H9 (cell line): ENCODE measurements around the gene UNK. TPM values are rescaled to one million over a fixed set of nuclear protein-coding genes. Genes with fewer than 3 reads are reported as not detected.

ENCODE experiments used
- DNase-seq: peaks from one replicate; pipeline ENCODE4 v3.0.0-alpha.2; 2017
- H2AFZ ChIP-seq: one replicate; pipeline ENCODE4 v1.6.1; 2013; ENCODE audit warnings: mild to moderate bottlenecking, low read length, control low read depth, moderate library complexity
- H2AK5ac ChIP-seq: 2 replicates; pipeline ENCODE4 v1.6.1; 2013; ENCODE audit warnings: low read length, control low read depth, mixed read lengths; ENCODE audit not compliant: insufficient read length
- H2BK120ac ChIP-seq: one replicate; pipeline ENCODE4 v1.6.1; 2013; ENCODE audit warnings: low read depth, mild to moderate bottlenecking, low read length, control low read depth, inconsistent platforms; ENCODE audit not compliant: poor library complexity, severe bottlenecking
- H2BK12ac ChIP-seq: 2 replicates; pipeline ENCODE4 v1.6.1; 2013; ENCODE audit warnings: low read length, control low read depth, mixed read lengths, low read depth; ENCODE audit not compliant: insufficient read length
- H2BK15ac ChIP-seq: 2 replicates; pipeline ENCODE4 v1.6.1; 2013; ENCODE audit warnings: low read depth, low read length, control low read depth
- H2BK20ac ChIP-seq: one replicate; pipeline ENCODE4 v1.6.1; 2013; ENCODE audit warnings: low read depth, mild to moderate bottlenecking, low read length, control low read depth, inconsistent platforms; ENCODE audit not compliant: poor library complexity, severe bottlenecking
- H2BK5ac ChIP-seq: 2 replicates; pipeline ENCODE4 v1.6.1; 2013; ENCODE audit warnings: low read length, control low read depth, mixed read lengths; ENCODE audit not compliant: insufficient read length
- H3K14ac ChIP-seq: 2 replicates; pipeline ENCODE4 v1.6.1; 2013; ENCODE audit warnings: low read length, control low read depth; ENCODE audit not compliant: insufficient read depth
- H3K18ac ChIP-seq: 2 replicates; pipeline ENCODE4 v1.6.1; 2013; ENCODE audit warnings: low read depth, mild to moderate bottlenecking, mixed read lengths, low read length, control low read depth; ENCODE audit not compliant: insufficient read length
- H3K23ac ChIP-seq: 2 replicates; pipeline ENCODE4 v1.6.1; 2013; ENCODE audit warnings: low read length, control low read depth, mixed read lengths, low read depth; ENCODE audit not compliant: insufficient read length
- H3K23me2 ChIP-seq: 2 replicates; pipeline ENCODE4 v1.6.1; 2013; ENCODE audit warnings: low read depth, mild to moderate bottlenecking, mixed read lengths, low read length, control low read depth; ENCODE audit not compliant: insufficient read length, poor library complexity, severe bottlenecking
- H3K27ac ChIP-seq: 2 replicates; pipeline ENCODE4 v1.5.1; 2013; ENCODE audit warnings: low read length, control low read depth, mixed read lengths, low read depth; ENCODE audit not compliant: insufficient read length
- H3K27me3 ChIP-seq: 2 replicates; pipeline ENCODE4 v1.6.1; 2013; ENCODE audit warnings: low read length, control low read depth, inconsistent platforms; ENCODE audit not compliant: insufficient read depth
- H3K4ac ChIP-seq: 2 replicates; pipeline ENCODE4 v1.6.1; 2013; ENCODE audit warnings: low read depth, mild to moderate bottlenecking, control low read depth, inconsistent platforms, low read length, moderate library complexity
- H3K4me1 ChIP-seq: 2 replicates; pipeline ENCODE4 v1.6.1; 2013; ENCODE audit warnings: low read length, control low read depth, inconsistent platforms; ENCODE audit not compliant: insufficient read depth
- H3K4me2 ChIP-seq: 2 replicates; pipeline ENCODE4 v1.6.1; 2013; ENCODE audit warnings: low read length, control low read depth, mixed read lengths; ENCODE audit not compliant: insufficient read length, insufficient read depth
- H3K56ac ChIP-seq: 2 replicates; pipeline ENCODE4 v1.6.1; 2013; ENCODE audit warnings: low read depth, mild to moderate bottlenecking, mixed read lengths, low read length, control low read depth; ENCODE audit not compliant: insufficient read length
- H3K79me1 ChIP-seq: 2 replicates; pipeline ENCODE4 v1.6.1; 2013; ENCODE audit warnings: low read depth, mild to moderate bottlenecking, moderate library complexity, low read length, control low read depth, inconsistent platforms; ENCODE audit not compliant: insufficient read depth, poor library complexity, severe bottlenecking
- H3K79me2 ChIP-seq: 2 replicates; pipeline ENCODE4 v1.6.1; 2013; ENCODE audit warnings: low read length, control low read depth, inconsistent platforms; ENCODE audit not compliant: insufficient read depth
- H3K9ac ChIP-seq: 2 replicates; pipeline ENCODE4 v1.6.1; 2013; ENCODE audit warnings: low read length, control low read depth, mixed read lengths; ENCODE audit not compliant: insufficient read length; ENCODE audit errors: extremely low read depth
- H3K9me3 ChIP-seq: one replicate; pipeline ENCODE4 v1.6.1; 2013; ENCODE audit warnings: low read depth, low read length, inconsistent platforms; ENCODE audit not compliant: control insufficient read depth
- H3T11ph ChIP-seq: one replicate; pipeline ENCODE4 v1.6.1; 2013; ENCODE audit warnings: mild to moderate bottlenecking, low read length, control low read depth, inconsistent platforms
- H4K20me1 ChIP-seq: one replicate; pipeline ENCODE4 v1.6.1; 2013; ENCODE audit not compliant: control insufficient read depth, insufficient read length, insufficient read depth
- H4K5ac ChIP-seq: 2 replicates; pipeline ENCODE4 v1.6.1; 2013; ENCODE audit warnings: low read depth, mild to moderate bottlenecking, mixed read lengths, low read length, control low read depth; ENCODE audit not compliant: insufficient read length
- H4K8ac ChIP-seq: replicated peaks from 2 replicates; pipeline ENCODE4 v1.6.1; 2013; ENCODE audit warnings: low read length, control low read depth, mixed read lengths, low read depth; ENCODE audit not compliant: insufficient read length
- H4K91ac ChIP-seq: 2 replicates; pipeline ENCODE4 v1.6.1; 2013; ENCODE audit warnings: low read depth, mild to moderate bottlenecking, moderate library complexity, mixed read lengths, low read length, control low read depth; ENCODE audit not compliant: insufficient read length
- H3K27ac Mint-ChIP-seq, 3 experiments: 2 replicates in 2 of 3; 3 replicates in 1 of 3; pipeline ENCODE4 v1.8.0; 2020 to 2021; ENCODE audit warnings: mixed read lengths in 3 of 3, mild to moderate bottlenecking in 1 of 3, moderate library complexity in 1 of 3
- H3K27me3 Mint-ChIP-seq: 2 replicates; pipeline ENCODE4 v1.8.0; 2021; ENCODE audit warnings: low read depth, mild to moderate bottlenecking, moderate library complexity, mixed read lengths
- H3K36me3 Mint-ChIP-seq, 3 experiments: 2 replicates in 2 of 3; 3 replicates in 1 of 3; pipeline ENCODE4 v1.8.0; 2020 to 2021; ENCODE audit warnings: low read depth in 3 of 3, mixed read lengths in 3 of 3; ENCODE audit not compliant: insufficient read depth in 1 of 3
- H3K4me1 Mint-ChIP-seq, 2 experiments: 2 replicates each; pipeline ENCODE4 v1.8.0; 2020; ENCODE audit warnings: mixed read lengths in 2 of 2
- H3K4me3 Mint-ChIP-seq, 2 experiments: 2 replicates in 1 of 2; 3 replicates in 1 of 2; pipeline ENCODE4 v1.8.0; 2020 to 2021; ENCODE audit warnings: mild to moderate bottlenecking in 2 of 2, mixed read lengths in 2 of 2, moderate library complexity in 1 of 2
- H3K9me3 Mint-ChIP-seq, 2 experiments: 2 replicates in 1 of 2; 3 replicates in 1 of 2; pipeline ENCODE4 v1.8.0; 2020; ENCODE audit warnings: mild to moderate bottlenecking in 2 of 2, mixed read lengths in 2 of 2, moderate library complexity in 1 of 2
- CTCF ChIP-seq: fragments of 200-600 bp; sonication (generic); conservative IDR thresholded peaks from 3 replicates; pipeline ENCODE4 v1.8.0; 2021; ENCODE audit warnings: antibody characterized with exemption, mild to moderate bottlenecking
- WGBS: extraction: QIAGEN DNeasy Blood & Tissue Kit; methylation state at CpG from one replicate; pipeline ENCODE4 v1.1.7; 2013; ENCODE audit warnings: missing lambda C conversion rate, low lambda C conversion rate, mixed read lengths; ENCODE audit not compliant: insufficient read length; ENCODE audit errors: extremely low coverage; 5-methylcytosine and 5-hydroxymethylcytosine counted together
- total RNA-seq: library from RNA; stranded (reverse); gene quantifications from 2 replicates; pipeline ENCODE4 v1.2.1, GENCODE V29; 2021

Gene UNK
- total RNA-seq, 1 experiment from 2014 or later, result 36.4 TPM

GRCh38 chr17:75843577-75844529, 59.2 kb downstream of the UNK start, which contains the start of gene UNC13D:
Gene UNC13D (minus strand): TSS chr17:75844404. CDS start chr17:75844337, 67 bp downstream.
- H3K4me1 ChIP-seq, result no peaks in the 10 kb centered on the region
- H2BK12ac ChIP-seq, result no peak within 1 kb of the TSS
- Mint-ChIP-seq H3K27me3 (no peaks in the 10 kb centered on the region), H3K36me3 (peaks cover 15 to 35% (median 33%) of the 10 kb centered on the region in 3 experiments), H3K27ac (peak within 1 kb of the TSS in 1 of 3 experiments; percentile 94; a peak in 2 of 7 replicates), H3K4me3 (no peak within 1 kb of the TSS; a peak in 1 of 5 replicates), H3K9me3 (no peaks in the 10 kb centered on the region), H3K4me1 (peaks cover 5 to 20% of the 10 kb centered on the region in 2 experiments; a peak in 3 of 4 replicates)
- H3T11ph ChIP-seq, result no peak within 1 kb of the TSS
- no peak within 1 kb of the TSS for H3K56ac ChIP-seq
- H3K18ac ChIP-seq, result no peak within 1 kb of the TSS
- H3K4me2 ChIP-seq, result no peak within 1 kb of the TSS
- H3K14ac ChIP-seq, result no peak within 1 kb of the TSS
- H4K5ac ChIP-seq, result no peak within 1 kb of the TSS
- H3K9me3 ChIP-seq, result no peaks in the 10 kb centered on the region
- no peak within 1 kb of the TSS for H2AK5ac ChIP-seq
- H2BK15ac ChIP-seq, result no peak within 1 kb of the TSS
- no peak within 1 kb of the TSS for H2AFZ ChIP-seq
- no peak within 1 kb of the TSS for H3K4ac ChIP-seq
- H2BK20ac ChIP-seq, result no peak within 1 kb of the TSS
- no peak within 1 kb of the TSS for H2BK5ac ChIP-seq
- H3K79me1 ChIP-seq, result no peaks in the 10 kb centered on the region
- H4K8ac ChIP-seq, result no peak within 1 kb of the TSS
- WGBS, result no CpG with 5 or more reads among the region's 35 CpGs
- H3K23me2 ChIP-seq, result no peaks in the 10 kb centered on the region
- TF ChIP-seq CTCF, result no peak
- H3K27ac ChIP-seq, result no peak within 1 kb of the TSS
- H2BK120ac ChIP-seq, result no peak within 1 kb of the TSS
- H3K9ac ChIP-seq, result no peak within 1 kb of the TSS
- H3K79me2 ChIP-seq, result no peaks in the 10 kb centered on the region
- peak; percentile 60 for DNase-seq
- H4K91ac ChIP-seq, result no peak within 1 kb of the TSS
- H4K20me1 ChIP-seq, result peaks cover 2% of the 10 kb centered on the region
- H3K27me3 ChIP-seq, result no peaks in the 10 kb centered on the region
- H3K23ac ChIP-seq, result no peak within 1 kb of the TSS
